ENCODE results near the gene DCLK3.

DCLK3 gene

DNA sequence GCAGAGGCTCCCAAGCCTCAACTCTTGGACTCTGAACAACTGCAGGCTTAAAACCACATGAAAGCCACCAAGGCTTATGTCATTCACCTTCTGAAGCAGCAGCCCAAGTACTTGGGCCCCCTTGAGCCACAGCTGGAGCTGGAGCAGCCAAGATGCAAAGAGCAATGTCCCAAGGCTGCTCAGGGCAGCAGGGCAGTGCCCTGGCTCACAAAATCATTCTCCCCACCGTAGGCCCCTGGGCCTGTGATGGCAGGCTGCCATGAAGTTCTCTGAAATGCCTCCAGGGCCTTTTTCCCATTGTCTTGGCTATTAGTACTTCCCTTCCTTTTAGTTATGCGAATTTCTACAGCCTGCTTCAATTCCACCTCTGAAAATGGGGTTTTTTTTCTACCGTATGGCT is 83.4 kb downstream of the DCLK3 start:
- H3K27ac ChIP-seq: peak overlapping the region; percentile 99
- DNase-seq (ENCODE audit: low read depth, low spot score): no peak

DNA sequence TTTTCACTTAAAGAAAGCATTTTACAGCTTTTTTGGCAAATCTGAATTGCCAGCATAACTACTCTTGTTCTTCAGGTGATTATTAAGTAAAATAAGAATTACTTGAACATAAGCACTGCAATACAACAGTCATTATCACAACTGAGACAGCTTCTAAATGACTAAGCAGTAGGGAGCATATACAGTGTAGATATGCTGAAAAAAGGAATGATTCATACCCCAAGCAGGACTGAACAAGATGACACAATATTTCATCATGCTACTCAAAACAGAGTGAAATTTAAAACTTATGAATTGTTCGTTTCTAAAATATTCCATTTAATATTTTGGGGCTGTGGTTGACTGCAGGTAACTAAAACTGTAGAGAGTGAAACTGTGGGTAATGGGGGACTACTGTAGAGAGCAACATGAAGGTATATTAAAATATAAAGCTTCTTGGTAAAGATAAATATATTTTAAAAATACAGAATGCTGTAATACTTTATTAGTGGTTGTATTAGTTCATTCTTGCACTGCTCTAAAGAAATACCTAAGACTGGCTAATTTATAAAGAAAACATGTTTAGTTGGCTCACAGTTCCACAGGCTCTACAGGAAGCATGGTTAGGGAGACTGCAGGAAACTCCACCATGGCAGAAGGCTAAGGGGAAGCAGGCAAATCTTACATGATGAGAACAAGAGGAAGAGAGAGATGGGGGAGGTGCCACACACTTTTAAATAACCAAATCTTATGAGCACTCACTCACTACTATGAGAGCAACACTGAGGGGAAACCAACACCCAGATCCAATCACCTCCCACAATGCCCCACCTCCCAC is 84.8 kb downstream of the DCLK3 start:
- DNase-seq (ENCODE audit: low read depth, low spot score): no peak

DNA sequence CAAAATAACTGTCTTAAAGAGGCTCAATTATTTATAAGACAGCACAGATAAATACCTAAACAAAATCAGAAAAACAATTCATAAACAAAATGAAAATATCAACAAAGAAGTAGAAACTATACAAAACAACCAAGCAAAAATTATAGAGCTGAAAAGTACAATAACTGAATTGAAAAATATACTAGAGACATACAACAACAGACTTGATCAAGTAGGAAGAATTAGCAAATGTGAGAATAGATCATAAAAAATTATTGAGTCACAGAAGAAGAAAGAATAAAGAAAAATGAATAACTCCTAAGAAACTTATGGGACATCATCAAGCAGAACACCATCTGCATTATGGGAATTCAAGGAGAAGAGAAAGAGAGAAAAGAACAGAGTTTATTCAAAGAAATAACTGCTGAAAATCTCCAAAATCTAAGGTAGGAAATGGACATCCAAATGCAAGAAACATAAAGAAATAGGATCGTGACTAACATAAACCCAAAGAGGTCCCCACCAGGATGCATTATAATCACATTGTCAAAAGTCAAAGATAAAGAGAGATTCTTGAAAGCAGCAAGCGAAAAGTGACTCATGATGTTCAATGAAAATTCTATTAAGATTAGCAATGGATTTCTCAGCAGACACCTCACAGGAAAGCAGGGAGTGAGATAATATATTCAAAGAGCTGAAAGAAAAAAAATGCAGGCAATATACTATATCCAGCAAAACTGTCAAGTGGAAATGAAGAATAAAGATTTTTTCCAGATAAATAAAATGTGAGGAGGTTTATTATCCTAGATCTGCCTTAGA is 85.9 kb downstream of the DCLK3 start:
- DNase-seq (ENCODE audit: low read depth, low spot score): no peak
- peak overlapping the region; percentile 99 for H3K27ac ChIP-seq

More for the DNA sequence above, 84.8 kb downstream of the DCLK3 start:
- peak overlapping the region; percentile 99 for H3K27ac ChIP-seq

DNA sequence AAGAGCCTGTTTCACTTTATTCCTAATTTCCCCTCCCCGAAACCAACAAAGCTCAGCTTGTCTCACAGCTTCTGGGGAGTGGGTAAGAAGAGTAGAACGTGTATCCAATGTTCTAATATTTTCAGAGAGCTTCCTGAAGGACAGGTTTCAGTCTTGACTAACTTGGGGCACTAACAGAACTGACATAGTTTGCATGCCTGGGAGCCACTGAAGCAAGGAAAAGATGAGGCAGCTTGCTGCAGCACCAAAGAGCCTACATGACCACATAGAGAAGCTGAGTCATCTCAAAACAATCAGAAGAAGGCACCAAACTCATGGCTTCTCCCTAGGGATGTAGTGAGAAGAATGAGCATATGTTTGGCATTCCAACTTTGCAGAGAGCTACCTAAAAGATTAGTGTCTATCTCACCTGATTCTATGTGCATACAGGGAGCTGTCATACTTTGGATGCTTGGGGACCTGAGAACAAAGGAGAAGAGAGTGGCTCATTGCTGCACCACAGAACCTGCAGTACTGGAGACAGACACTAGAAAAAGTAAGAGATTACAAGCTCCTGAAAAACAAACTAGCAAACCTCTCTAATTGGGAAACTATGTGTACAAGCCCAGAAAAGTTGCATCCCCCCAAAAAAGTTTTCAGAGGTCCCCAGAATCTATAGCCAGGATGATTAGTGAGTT is 86.9 kb downstream of the DCLK3 start:
- peak; percentile 88 for DNase-seq (ENCODE audit: low read depth, low spot score)
- H3K27ac ChIP-seq: peak overlapping the region; percentile 99

DNA sequence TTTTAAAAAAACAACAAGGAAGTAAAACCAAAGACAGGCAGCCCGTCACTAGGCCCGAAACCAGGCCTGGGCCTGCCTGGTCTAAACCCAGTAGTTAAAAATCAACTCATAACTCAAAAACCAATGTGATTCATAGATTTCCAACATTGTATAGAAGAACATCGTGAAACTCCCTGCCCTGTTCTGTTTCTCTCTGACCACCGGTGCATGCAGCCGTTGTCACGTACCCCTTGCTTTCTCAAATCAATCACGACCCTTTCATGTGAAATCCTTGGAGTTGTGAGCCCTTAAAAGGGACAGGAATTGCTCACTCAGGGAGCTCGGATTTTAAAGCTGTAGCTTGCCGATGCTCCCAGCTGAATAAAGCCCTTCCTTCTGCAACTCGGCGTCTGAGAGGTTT is 89.5 kb downstream of the DCLK3 start:
- peak overlapping the region; percentile 99 for H3K27ac ChIP-seq
- no peak for DNase-seq (ENCODE audit: low read depth, low spot score)

DNA sequence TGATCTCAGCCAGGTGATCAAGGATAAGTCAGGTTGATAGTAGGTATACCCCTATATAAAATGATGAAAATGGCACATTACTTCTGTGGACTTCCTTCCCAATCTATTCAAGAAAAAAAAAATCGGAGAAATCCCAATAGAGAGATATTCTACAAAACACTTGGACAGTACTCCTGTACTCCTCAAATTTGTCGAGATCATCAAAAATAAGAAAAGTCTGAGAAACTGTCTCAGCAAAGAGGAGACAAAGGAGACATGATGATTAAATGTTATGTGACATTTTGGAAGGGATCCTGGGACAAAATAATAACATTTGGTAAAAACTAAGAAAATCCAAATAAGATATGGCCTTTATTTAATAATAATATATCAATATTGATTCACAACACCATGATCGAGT is 94.6 kb downstream of the DCLK3 start:
- no peak for DNase-seq (ENCODE audit: low read depth, low spot score)
- no peak overlapping the region for H3K27ac ChIP-seq

DNA sequence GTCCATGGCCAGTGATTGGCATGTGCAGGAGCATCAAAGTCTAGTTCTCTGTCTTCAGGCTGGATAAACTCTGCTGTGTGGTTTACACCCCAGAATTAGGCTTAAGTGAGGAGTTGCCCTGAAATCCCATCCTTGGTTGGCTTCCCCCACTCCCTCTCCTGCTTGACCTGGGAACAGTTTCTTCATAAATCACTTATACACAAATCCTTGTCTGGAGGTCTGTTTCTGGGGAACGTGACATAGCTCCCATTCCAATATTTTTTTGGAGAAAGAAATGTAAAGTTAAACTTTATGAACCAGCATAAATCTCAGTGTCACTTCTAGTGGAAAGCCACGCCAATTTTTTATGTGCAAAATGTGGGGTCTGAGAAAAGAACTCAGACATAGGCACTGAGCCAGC is 98.2 kb downstream of the DCLK3 start:
- no peak overlapping the region for H3K27ac ChIP-seq
- DNase-seq (ENCODE audit: low read depth, low spot score): no peak

DNA sequence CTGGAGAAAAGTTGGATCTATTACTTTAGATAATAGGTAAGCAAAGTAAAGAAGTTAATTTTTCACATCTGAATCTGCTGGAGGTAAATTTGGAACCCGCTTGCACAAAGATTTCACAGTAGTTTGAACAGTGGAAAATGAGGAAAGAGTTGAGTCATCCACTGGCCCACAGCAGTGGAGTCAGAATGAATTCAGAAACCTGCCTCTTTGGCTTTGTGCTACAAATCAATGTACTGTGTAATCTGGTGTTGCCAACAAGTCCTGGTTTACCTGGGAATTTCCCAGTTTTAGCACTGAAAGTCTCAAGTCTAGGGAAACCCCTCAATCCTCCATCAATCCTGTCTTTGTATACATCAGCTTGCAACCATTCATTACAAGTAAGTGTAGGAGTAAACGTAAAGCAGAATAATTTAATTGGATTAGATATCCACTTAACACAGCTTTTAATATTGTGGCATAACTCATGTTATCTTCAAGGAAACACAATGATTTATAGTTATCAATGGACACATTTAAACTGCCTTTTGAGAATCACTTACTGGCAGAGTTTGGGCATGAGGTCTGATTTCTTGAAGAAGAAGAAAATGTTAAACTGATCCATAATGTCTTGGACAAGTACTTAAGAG is 100.6 kb downstream of the DCLK3 start:
- DNase-seq (ENCODE audit: low read depth, low spot score): no peak
- peak overlapping the region; percentile 16 for H3K27ac ChIP-seq

DNA sequence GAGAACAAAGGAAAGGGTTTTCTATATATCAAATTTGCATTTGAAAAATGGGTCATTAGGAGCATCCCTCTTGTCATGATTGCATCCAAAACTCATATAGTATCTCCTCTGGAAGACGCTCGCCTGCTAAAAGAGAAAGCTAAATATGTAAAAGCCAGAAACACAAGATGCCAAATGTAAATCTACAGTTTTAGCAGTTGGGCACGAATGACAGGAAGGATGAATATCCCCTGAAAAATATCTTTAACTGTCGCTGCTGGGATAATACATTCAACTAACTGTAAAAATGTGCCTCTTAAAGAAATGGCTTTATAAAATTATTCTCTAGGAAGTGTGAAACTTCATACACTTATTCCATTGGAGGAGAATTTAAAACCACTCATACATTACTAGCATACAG is 101.7 kb downstream of the DCLK3 start:
- no peak overlapping the region for H3K27ac ChIP-seq
- DNase-seq (ENCODE audit: low read depth, low spot score): no peak
